RWPE2 (cell line): ENCODE results near the gene THAP9.

Source experiments
- ATAC-seq: fragments of 200-7000 bp; cut with Tn5 transposase; 3 replicates; pipeline ENCODE4 v1.9.1; 2021; ENCODE audit warnings: low read depth
- DNase-seq: peaks from one replicate; pipeline ENCODE4 v3.0.0-alpha.2; 2020; ENCODE audit warnings: low spot score
- H3K27ac ChIP-seq: fragments of 450-650 bp; 2 replicates; pipeline ENCODE4 v1.5.1; 2017; ENCODE audit warnings: mild to moderate bottlenecking; ENCODE audit not compliant: poor library complexity, severe bottlenecking
- H3K27me3 ChIP-seq: fragments of 250-450 bp; sonication (Bioruptor Pico); 2 replicates; pipeline ENCODE4 v1.5.1; 2021; ENCODE audit warnings: mild to moderate bottlenecking, moderate library complexity; ENCODE audit not compliant: insufficient read depth, poor library complexity, severe bottlenecking
- H3K36me3 ChIP-seq: fragments of 250-450 bp; sonication (Bioruptor Pico); 2 replicates; pipeline ENCODE4 v1.5.1; 2020; ENCODE audit warnings: low read depth, mild to moderate bottlenecking, moderate library complexity
- H3K4me1 ChIP-seq: fragments of 250-450 bp; sonication (Bioruptor Pico); 2 replicates; pipeline ENCODE4 v1.5.1; 2021; ENCODE audit warnings: mild to moderate bottlenecking, moderate library complexity; ENCODE audit not compliant: insufficient read depth, poor library complexity, severe bottlenecking
- H3K4me3 ChIP-seq: fragments of 250-450 bp; sonication (Bioruptor Pico); 2 replicates; pipeline ENCODE4 v1.5.1; 2021; ENCODE audit warnings: mild to moderate bottlenecking, moderate library complexity; ENCODE audit not compliant: severe bottlenecking
- H3K9me3 ChIP-seq: fragments of 250-450 bp; sonication (Bioruptor Pico); 2 replicates; pipeline ENCODE4 v1.5.1; 2021; ENCODE audit warnings: mild to moderate bottlenecking, moderate library complexity; ENCODE audit not compliant: severe bottlenecking
- CTCF ChIP-seq: fragments of 450-650 bp; IDR thresholded peaks from one replicate; pipeline ENCODE4 v1.5.1; 2017; ENCODE audit warnings: mild to moderate bottlenecking, moderate library complexity; ENCODE audit not compliant: poor library complexity, severe bottlenecking

THAP9 gene

DNA sequence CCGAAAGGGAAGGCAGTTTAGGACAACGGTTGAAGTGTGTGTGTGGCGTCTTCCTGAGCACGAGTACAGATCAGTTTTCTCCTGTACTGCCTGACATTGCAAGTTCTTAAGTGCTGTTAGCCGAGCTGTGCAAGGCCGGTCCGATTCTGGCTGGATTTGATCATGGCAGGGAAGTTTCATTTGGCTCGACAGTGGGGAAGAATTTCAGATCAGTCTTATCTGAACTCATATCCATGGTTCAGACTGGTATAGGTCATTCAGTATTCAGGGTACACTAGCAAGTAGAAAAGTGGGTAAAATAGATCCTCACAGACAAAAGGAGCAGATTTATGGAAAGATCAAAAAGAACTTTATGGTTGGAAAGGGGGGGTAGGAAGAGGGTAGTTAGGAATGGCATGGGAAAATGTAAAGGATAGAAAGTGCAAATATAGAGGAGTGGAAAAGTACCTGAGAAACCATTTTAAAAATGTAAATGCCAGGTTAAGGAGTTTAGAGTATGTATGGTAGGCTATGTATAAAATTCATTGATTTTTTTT is 716 bp downstream of the THAP9 start:
- no peaks in the 10 kb centered on the region for H3K9me3 ChIP-seq
- H3K4me1 ChIP-seq = peaks cover 21% of the 10 kb centered on the region
- no peaks in the 10 kb centered on the region for H3K27me3 ChIP-seq
- H3K27ac ChIP-seq = peak overlapping the region; percentile 90
- no peak for DNase-seq
- no peak; the same call in 2 of the 3 replicates for ATAC-seq
- peak overlapping the region; percentile 83 for H3K4me3 ChIP-seq
- H3K36me3 ChIP-seq = peaks cover 36% of the 10 kb centered on the region
- TF ChIP-seq CTCF = no peak

DNA sequence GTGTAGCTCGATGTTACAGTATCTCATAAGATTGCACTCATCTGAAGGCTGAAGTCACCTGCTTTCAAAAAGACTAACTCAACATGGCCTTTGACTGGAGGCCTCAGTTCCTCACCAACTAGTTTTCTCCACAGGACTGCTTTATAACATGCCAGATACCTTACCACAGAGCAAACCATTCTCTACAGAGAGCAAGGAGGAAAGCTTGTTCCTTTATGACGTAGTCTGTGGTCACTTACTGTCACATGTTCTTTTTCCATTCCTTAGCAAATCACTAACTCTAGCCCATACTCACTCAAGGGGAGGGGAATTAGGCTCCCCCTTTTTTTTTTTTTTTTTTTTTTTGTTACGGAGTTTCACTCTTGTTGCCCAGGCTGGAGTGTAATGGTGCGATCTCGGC is 3.2 kb downstream of the THAP9 start:
- no peak for TF ChIP-seq CTCF
- Histone ChIP-seq H3K4me3 (no peak overlapping the region), H3K27me3 (no peaks in the 10 kb centered on the region), H3K4me1 (peaks cover 11% of the 10 kb centered on the region), H3K9me3 (no peaks in the 10 kb centered on the region), H3K36me3 (peaks cover 31% of the 10 kb centered on the region), H3K27ac (no peak overlapping the region)
- no peak for ATAC-seq
- DNase-seq = no peak

- ATAC-seq (peak; percentile 13; the same call in 1 of the 3 replicates), DNase-seq (no peak)
- Histone ChIP-seq H3K27ac (no peak overlapping the region), H3K27me3 (no peaks in the 10 kb centered on the region), H3K4me1 (peaks cover 11% of the 10 kb centered on the region), H3K9me3 (no peaks in the 10 kb centered on the region), H3K36me3 (peaks cover 28% of the 10 kb centered on the region), H3K4me3 (no peak overlapping the region)
- no peak for TF ChIP-seq CTCF
Measured at GRCh38 chr4:82905205-82905604, 4.7 kb downstream of the THAP9 start.

DNA sequence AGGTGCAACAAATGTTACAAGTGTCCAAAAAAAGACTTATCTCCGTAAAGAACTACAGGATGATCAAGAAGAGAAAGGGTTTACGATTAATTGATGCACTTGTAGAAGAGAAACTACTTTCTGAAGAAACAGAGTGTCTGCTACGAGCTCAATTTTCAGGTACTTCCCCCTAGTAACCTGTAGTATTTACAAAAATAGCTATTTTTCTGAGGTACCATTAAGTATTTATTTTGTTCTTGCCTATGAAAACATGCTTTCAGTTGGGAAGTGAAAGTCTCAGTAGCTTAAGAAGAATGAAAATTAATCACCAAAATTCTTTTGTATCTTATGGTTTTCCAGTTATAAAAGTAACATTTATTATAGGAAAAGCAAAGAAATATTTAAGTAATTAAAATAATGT is 5.9 kb downstream of the THAP9 start:
- TF ChIP-seq CTCF = no peak
- Histone ChIP-seq H3K4me1 (peaks cover 11% of the 10 kb centered on the region), H3K27ac (no peak overlapping the region), H3K9me3 (no peaks in the 10 kb centered on the region), H3K36me3 (peaks cover 28% of the 10 kb centered on the region), H3K27me3 (no peaks in the 10 kb centered on the region), H3K4me3 (no peak overlapping the region)
- ATAC-seq (no peak), DNase-seq (no peak)

GRCh38 chr4:82909326-82909725 is 8.8 kb downstream of the THAP9 start:
- Histone ChIP-seq H3K27me3 (no peaks in the 10 kb centered on the region), H3K4me1 (peaks cover 11% of the 10 kb centered on the region), H3K36me3 (peaks cover 28% of the 10 kb centered on the region), H3K9me3 (no peaks in the 10 kb centered on the region), H3K4me3 (no peak overlapping the region), H3K27ac (no peak overlapping the region)
- ATAC-seq = no peak
- TF ChIP-seq CTCF = no peak
- DNase-seq = no peak
